Left colon (tissue), 2 donors: ENCODE results near the gene PTTG2. TPM values are rescaled to one million over a fixed set of nuclear protein-coding genes. Genes with fewer than 3 reads are reported as not detected.
"Not testable (repeated sequence)": the region's sequence is repeated elsewhere in the genome, so short reads cannot be mapped to it uniquely, and the experiment has no call there.

ENCODE experiments used
- ATAC-seq: fragments of 200-7000 bp; cut with Tn5 transposase; one replicate; pipeline ENCODE4 v1.9.1; 2020; ENCODE audit warnings: mild to moderate bottlenecking, moderate library complexity
- DNase-seq, 2 donors: peaks; one replicate each; pipeline ENCODE4 v3.0.0-alpha.2; 2020
- intact Hi-C, 2 donors: fragments of 100-400 bp; cut with DNase I in 1 of 2; cut with micrococcal nuclease in 1 of 2; formaldehyde crosslinking; loops; one replicate each; pipeline versions ENCODE4 v1.11.2 to v1.14.0; 2022; cut with DNase I, micrococcal nuclease
- long read RNA-seq: library from polyadenylated mRNA; unstranded; transcript quantifications from one replicate; pipeline ENCODE4 v2.0.0, GENCODE V29; 2021
- total RNA-seq, 2 donors: library from RNA; stranded (reverse); fragmentation: NEBNext Ultra II Directional; extraction: Animal tissue kit (Norgen Biotek cat#: 25700); gene quantifications; one replicate each; pipeline ENCODE4 v1.2.1, GENCODE V29; 2021
- donor health status: DM: no; HTN: no; CAD: no.
- donor health status: DM: yes; HTN: yes; CAD: no.

The PTTG2 gene
- under 1 TPM; 0.46 to 0.67 TPM for total RNA-seq
- long read RNA-seq = 0 reads

GRCh38 chr4:37960098-37960497 lies at the start of gene PTTG2:
PTTG2 (plus strand) TSS chr4:37960398; CDS start chr4:37960435, 37 bp downstream.
- no peak for ATAC-seq

GRCh38 chr4:37914539-37914938 lies 45.7 kb upstream of the PTTG2 start:
- intact Hi-C loops = no loop called here
- DNase-seq (no peak), ATAC-seq (peak; percentile 62)

More at GRCh38 chr4:37960098-37960497, at the start of gene PTTG2:
- no peak for DNase-seq
- intact Hi-C loops = no loop called here

GRCh38 chr4:37917388-37917787 lies 42.8 kb upstream of the PTTG2 start:
- intact Hi-C loops = no loop called here
- no peak for DNase-seq
- ATAC-seq = no peak

- ATAC-seq (no peak), DNase-seq (no peak)
Observed at GRCh38 chr4:37918653-37919052, 41.5 kb upstream of the PTTG2 start.

GRCh38 chr4:37922328-37922727 lies 37.9 kb upstream of the PTTG2 start:
- ATAC-seq (no peak), DNase-seq (no peak)
- intact Hi-C loops = no loop called here

More at GRCh38 chr4:37918653-37919052, 41.5 kb upstream of the PTTG2 start:
- intact Hi-C loops = no loop called here

GRCh38 chr4:37923089-37923488 lies 37.1 kb upstream of the PTTG2 start:
- DNase-seq, ATAC-seq, intact Hi-C loops: not testable (repeated sequence)

- DNase-seq (no peak), ATAC-seq (no peak)
- intact Hi-C loops = no loop called here
Observed at GRCh38 chr4:37924946-37925345, 35.3 kb upstream of the PTTG2 start.

GRCh38 chr4:37927434-37927833 lies 32.8 kb upstream of the PTTG2 start:
- ATAC-seq (no peak), DNase-seq (no peak)
- intact Hi-C loops = no loop called here

- ATAC-seq = no peak
- DNase-seq = no peak
- intact Hi-C loops = no loop called here
Observed at GRCh38 chr4:37928426-37929416, 31.5 kb upstream of the PTTG2 start.

GRCh38 chr4:37934096-37934495 lies 26.1 kb upstream of the PTTG2 start:
- no peak for ATAC-seq
- intact Hi-C loops = no loop called here
- no peak for DNase-seq

GRCh38 chr4:37934609-37935008 lies 25.6 kb upstream of the PTTG2 start:
- ATAC-seq = no peak
- no peak for DNase-seq
- intact Hi-C loops = no loop called here

- ATAC-seq = no peak
- intact Hi-C loops = no loop called here
- DNase-seq = no peak
Observed at GRCh38 chr4:37935026-37935425, 25.2 kb upstream of the PTTG2 start.

- peak; percentile 30 for ATAC-seq
- DNase-seq = no peak
- intact Hi-C loops = no loop called here
Observed at GRCh38 chr4:37936889-37937498, 23.2 kb upstream of the PTTG2 start.

GRCh38 chr4:37938208-37938607 lies 22.0 kb upstream of the PTTG2 start:
- intact Hi-C loops = no loop called here
- DNase-seq (no peak), ATAC-seq (peak; percentile 87)

GRCh38 chr4:37946503-37947179 lies 13.6 kb upstream of the PTTG2 start:
- DNase-seq (no peak), ATAC-seq (no peak)
- intact Hi-C loops = no loop called here

- ATAC-seq (no peak), DNase-seq (no peak)
- intact Hi-C loops = no loop called here
Observed at GRCh38 chr4:37948542-37948941, 11.7 kb upstream of the PTTG2 start.

- no peak for DNase-seq
- intact Hi-C loops = no loop called here
- ATAC-seq = no peak
Observed at GRCh38 chr4:37949636-37950426, 10.4 kb upstream of the PTTG2 start.

GRCh38 chr4:37951461-37952352 lies 8.5 kb upstream of the PTTG2 start:
- DNase-seq = no peak
- intact Hi-C loops = no loop called here

More at GRCh38 chr4:37951461-37952352, 8.5 kb upstream of the PTTG2 start:
- ATAC-seq = peak; percentile 94
